ENCODE results near the gene CDK6.

GRCh38 chr7:92632791-92633190 lies 203.6 kb downstream of the CDK6 start:
- TF ChIP-seq POLR2AphosphoS5 (IDR thresholded peaks at IDR 0.05; ENCODE audit: low read depth, low read length) (no peak), POLR2A (IDR thresholded peaks at IDR 0.05; ENCODE audit: low read depth, low read length) (no peak), TAF1 (IDR thresholded peaks at IDR 0.05; ENCODE audit: borderline replicate concordance, low read depth, low read length) (no peak)
